Suprapubic skin (tissue), 4 donors: ENCODE data around the gene C1QL4. TPM values are rescaled to one million over a fixed set of nuclear protein-coding genes. Genes with fewer than 3 reads are reported as not detected.
A peak's percentile ranks its signal among the peaks of the same experiment; 100 is the strongest.

Experiments used
- DNase-seq, 2 donors: peaks; one replicate each; pipeline ENCODE4 v3.0.0-alpha.2; 2019; ENCODE audit warnings: low spot score in 2 of 2
- H3K27ac ChIP-seq: fragments of 200-600 bp; sonication (generic); one replicate; pipeline ENCODE4 v1.5.1; 2019
- H3K27me3 ChIP-seq: fragments of 200-600 bp; sonication (generic); one replicate; pipeline ENCODE4 v1.5.1; 2019
- H3K36me3 ChIP-seq: fragments of 200-600 bp; sonication (generic); one replicate; pipeline ENCODE4 v1.5.1; 2019
- H3K4me1 ChIP-seq: fragments of 200-600 bp; sonication (generic); one replicate; pipeline ENCODE4 v1.5.1; 2019
- H3K4me3 ChIP-seq: fragments of 200-600 bp; sonication (generic); one replicate; pipeline ENCODE4 v1.5.1; 2019; ENCODE audit warnings: mild to moderate bottlenecking
- H3K9me3 ChIP-seq: fragments of 200-600 bp; sonication (generic); one replicate; pipeline ENCODE4 v1.5.1; 2019
- CTCF ChIP-seq, 2 donors: fragments of 200-600 bp in 1 of 2; fragments of 450-650 bp in 1 of 2; sonication (generic) in 1 of 2; IDR thresholded peaks; one replicate each; pipeline ENCODE4 v1.5.1; 2016 to 2019; ENCODE audit warnings: antibody characterized with exemption in 2 of 2, mild to moderate bottlenecking in 1 of 2, moderate library complexity in 1 of 2
- EP300 ChIP-seq: sonication (generic); formaldehyde crosslinking; IDR thresholded peaks from one replicate; pipeline ENCODE4 v1.6.1; 2017; ENCODE audit warnings: antibody characterized with exemption
- POLR2A ChIP-seq, 2 donors: fragments of 450-650 bp; IDR thresholded peaks; one replicate each; pipeline ENCODE4 v1.6.1; 2017; ENCODE audit warnings: antibody characterized with exemption in 2 of 2, mild to moderate bottlenecking in 2 of 2, moderate library complexity in 2 of 2
- POLR2AphosphoS5 ChIP-seq, 3 donors: sonication (generic); formaldehyde crosslinking; IDR thresholded peaks; one replicate each; pipeline ENCODE4 v1.6.1; 2017; ENCODE audit warnings: antibody characterized with exemption in 3 of 3
- WGBS: methylation state at CpG from one replicate; pipeline ENCODE4 v1.1.5; 2018; 5-methylcytosine and 5-hydroxymethylcytosine counted together
- total RNA-seq, 4 donors: library from RNA; depleted of rRNA; stranded (reverse); fragments of >200 nt; gene quantifications; one replicate each; pipeline ENCODE4 v1.1.0, GENCODE V29; 2016

C1QL4 gene
- total RNA-seq, 4 donors from 2014 or later, result 0.73 to 1.2 (median 1.1) TPM; not detected in 1

- Histone ChIP-seq H3K36me3 (no peaks in the 10 kb centered on the region), H3K27ac (no peak overlapping the region), H3K27me3 (no peaks in the 10 kb centered on the region), H3K4me3 (no peak overlapping the region), H3K9me3 (no peaks in the 10 kb centered on the region), H3K4me1 (peaks cover 44% of the 10 kb centered on the region)
- 68% methylated on average over 1 of the region's 1 CpG for WGBS
- TF ChIP-seq EP300 (no peak), POLR2A (IDR thresholded peaks at IDR 0.05) (no peak), POLR2AphosphoS5 (IDR thresholded peaks at IDR 0.05) (no peak), CTCF (IDR thresholded peaks at IDR 0.05) (no peak)
- no peak for DNase-seq
Measured at GRCh38 chr12:49364989-49365388, 28.0 kb upstream of the C1QL4 start.

- no peak overlapping the region for H3K4me3 ChIP-seq
- no peaks in the 10 kb centered on the region for H3K36me3 ChIP-seq
- no peak for DNase-seq
- H3K4me1 ChIP-seq, result peaks cover 35% of the 10 kb centered on the region
- no peak overlapping the region for H3K27ac ChIP-seq
- TF ChIP-seq POLR2AphosphoS5 (IDR thresholded peaks at IDR 0.05) (no peak), CTCF (IDR thresholded peaks at IDR 0.05) (no peak), POLR2A (IDR thresholded peaks at IDR 0.05) (no peak), EP300 (no peak)
- 86% methylated on average over 1 of the region's 1 CpG for WGBS
- no peaks in the 10 kb centered on the region for H3K27me3 ChIP-seq
- H3K9me3 ChIP-seq, result no peaks in the 10 kb centered on the region
Measured at GRCh38 chr12:49362077-49362476, 25.1 kb upstream of the C1QL4 start.

GRCh38 chr12:49359671-49360070, 22.7 kb upstream of the C1QL4 start:
- Histone ChIP-seq H3K36me3 (no peaks in the 10 kb centered on the region), H3K4me1 (peaks cover 21% of the 10 kb centered on the region), H3K27ac (no peak overlapping the region), H3K9me3 (no peaks in the 10 kb centered on the region), H3K4me3 (no peak overlapping the region), H3K27me3 (no peaks in the 10 kb centered on the region)
- no peak for TF ChIP-seq POLR2AphosphoS5 (IDR thresholded peaks at IDR 0.05)
- no peak for TF ChIP-seq CTCF (IDR thresholded peaks at IDR 0.05)
- no peak for TF ChIP-seq POLR2A (IDR thresholded peaks at IDR 0.05)
- no peak for TF ChIP-seq EP300
- 59% methylated on average over 7 of the region's 7 CpGs for WGBS
- DNase-seq, result no peak

GRCh38 chr12:49358483-49359141, 21.6 kb upstream of the C1QL4 start:
- WGBS, result 5% methylated on average over 7 of the region's 7 CpGs
- Histone ChIP-seq H3K9me3 (no peaks in the 10 kb centered on the region), H3K4me1 (peaks cover 21% of the 10 kb centered on the region), H3K4me3 (no peak overlapping the region), H3K36me3 (no peaks in the 10 kb centered on the region), H3K27me3 (no peaks in the 10 kb centered on the region), H3K27ac (no peak overlapping the region)
- TF ChIP-seq CTCF (IDR thresholded peaks at IDR 0.05) (peak; percentile 51 to 64), EP300 (no peak)
- DNase-seq, result peak in 1 of 2 donors; percentile 44

- Histone ChIP-seq H3K27ac (no peak overlapping the region), H3K9me3 (no peaks in the 10 kb centered on the region), H3K36me3 (no peaks in the 10 kb centered on the region), H3K4me3 (no peak overlapping the region), H3K4me1 (peaks cover 14% of the 10 kb centered on the region), H3K27me3 (no peaks in the 10 kb centered on the region)
- TF ChIP-seq CTCF (IDR thresholded peaks at IDR 0.05), result peak; percentile 8 to 17
- no peak for TF ChIP-seq POLR2AphosphoS5 (IDR thresholded peaks at IDR 0.05)
- WGBS, result 26% methylated on average over 3 of the region's 3 CpGs
- no peak for DNase-seq
Measured at GRCh38 chr12:49357103-49357678, 20.2 kb upstream of the C1QL4 start.
